ENCODE measurements around the gene MGRN1. TPM values are rescaled to one million over a fixed set of nuclear protein-coding genes. Genes with fewer than 3 reads are reported as not detected.

MGRN1 gene
- total and polyA plus RNA-seq, 2 of the 13 experiments (the other 11 are each of a cell fraction or from before 2014, with no cell fraction given), result 11.9 to 12.6 TPM

DNA sequence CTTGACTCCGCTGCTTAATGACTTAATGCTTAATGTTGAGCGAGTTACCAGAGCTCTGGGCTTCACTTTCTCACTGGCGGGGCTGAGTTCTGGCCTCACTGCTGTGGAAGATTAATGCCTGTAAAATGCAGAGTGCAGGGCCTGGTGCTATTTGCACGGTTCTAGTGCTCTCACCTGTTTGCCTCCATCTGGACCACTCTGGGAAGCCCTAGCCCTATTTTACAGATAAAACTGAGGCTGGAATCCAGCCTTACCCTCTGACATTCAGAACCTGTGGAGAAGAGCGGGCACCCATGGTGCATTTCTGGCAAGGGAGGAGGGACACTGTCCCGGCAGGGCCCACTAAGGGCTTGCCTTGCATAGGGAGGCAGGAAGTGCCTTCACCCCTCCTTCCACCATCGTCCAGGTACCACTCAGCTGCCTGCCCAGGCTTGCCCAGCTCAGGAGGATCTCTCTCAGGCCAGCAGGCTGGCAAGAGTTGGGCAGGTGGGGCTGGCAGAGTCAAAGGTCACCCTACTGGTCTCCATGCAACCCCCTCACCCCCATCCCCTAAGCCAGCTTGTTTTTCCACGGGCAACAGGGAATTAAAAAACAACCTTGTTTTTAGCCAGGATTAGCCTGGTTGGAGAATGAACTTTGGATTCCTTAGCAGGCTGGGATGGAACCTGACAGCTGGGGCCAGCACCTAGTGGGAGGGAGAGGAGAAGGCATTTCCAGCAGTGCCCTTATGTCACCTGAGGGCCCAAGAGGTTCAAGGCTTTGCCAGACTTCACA is 5.8 kb upstream of the MGRN1 start (continued):
- TF ChIP-seq KLF12 (CRISPR knock-in tag; IDR thresholded peaks at IDR 0.05; ENCODE audit: borderline replicate concordance), result peak; percentile 69; the same call in 1 of the 2 replicates
- TF ChIP-seq KDM6A (CRISPR knock-in tag; IDR thresholded peaks at IDR 0.05; ENCODE audit: low read depth), result peak; percentile 31; the same call in 1 of the 2 replicates
- TF ChIP-seq ZNF512 (CRISPR knock-in tag; IDR thresholded peaks at IDR 0.05), result no peak
- TF ChIP-seq THAP11 (CRISPR knock-in tag; IDR thresholded peaks at IDR 0.05), result peak; percentile 31; the same call in 1 of the 2 replicates
- TF ChIP-seq, protein P1, sequence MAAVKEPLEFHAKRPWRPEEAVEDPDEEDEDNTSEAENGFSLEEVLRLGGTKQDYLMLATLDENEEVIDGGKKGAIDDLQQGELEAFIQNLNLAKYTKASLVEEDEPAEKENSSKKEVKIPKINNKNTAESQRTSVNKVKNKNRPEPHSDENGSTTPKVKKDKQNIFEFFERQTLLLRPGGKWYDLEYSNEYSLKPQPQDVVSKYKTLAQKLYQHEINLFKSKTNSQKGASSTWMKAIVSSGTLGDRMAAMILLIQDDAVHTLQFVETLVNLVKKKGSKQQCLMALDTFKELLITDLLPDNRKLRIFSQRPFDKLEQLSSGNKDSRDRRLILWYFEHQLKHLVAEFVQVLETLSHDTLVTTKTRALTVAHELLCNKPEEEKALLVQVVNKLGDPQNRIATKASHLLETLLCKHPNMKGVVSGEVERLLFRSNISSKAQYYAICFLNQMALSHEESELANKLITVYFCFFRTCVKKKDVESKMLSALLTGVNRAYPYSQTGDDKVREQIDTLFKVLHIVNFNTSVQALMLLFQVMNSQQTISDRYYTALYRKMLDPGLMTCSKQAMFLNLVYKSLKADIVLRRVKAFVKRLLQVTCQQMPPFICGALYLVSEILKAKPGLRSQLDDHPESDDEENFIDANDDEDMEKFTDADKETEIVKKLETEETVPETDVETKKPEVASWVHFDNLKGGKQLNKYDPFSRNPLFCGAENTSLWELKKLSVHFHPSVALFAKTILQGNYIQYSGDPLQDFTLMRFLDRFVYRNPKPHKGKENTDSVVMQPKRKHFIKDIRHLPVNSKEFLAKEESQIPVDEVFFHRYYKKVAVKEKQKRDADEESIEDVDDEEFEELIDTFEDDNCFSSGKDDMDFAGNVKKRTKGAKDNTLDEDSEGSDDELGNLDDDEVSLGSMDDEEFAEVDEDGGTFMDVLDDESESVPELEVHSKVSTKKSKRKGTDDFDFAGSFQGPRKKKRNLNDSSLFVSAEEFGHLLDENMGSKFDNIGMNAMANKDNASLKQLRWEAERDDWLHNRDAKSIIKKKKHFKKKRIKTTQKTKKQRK (IDR thresholded peaks at IDR 0.05; ENCODE audit: low read length), result no peak
- TF ChIP-seq ZNF772 (CRISPR knock-in tag; IDR thresholded peaks at IDR 0.05), result no peak
- no peak for TF ChIP-seq ATF3 (CRISPR knock-in tag; IDR thresholded peaks at IDR 0.05)
- TF ChIP-seq, protein P2, sequence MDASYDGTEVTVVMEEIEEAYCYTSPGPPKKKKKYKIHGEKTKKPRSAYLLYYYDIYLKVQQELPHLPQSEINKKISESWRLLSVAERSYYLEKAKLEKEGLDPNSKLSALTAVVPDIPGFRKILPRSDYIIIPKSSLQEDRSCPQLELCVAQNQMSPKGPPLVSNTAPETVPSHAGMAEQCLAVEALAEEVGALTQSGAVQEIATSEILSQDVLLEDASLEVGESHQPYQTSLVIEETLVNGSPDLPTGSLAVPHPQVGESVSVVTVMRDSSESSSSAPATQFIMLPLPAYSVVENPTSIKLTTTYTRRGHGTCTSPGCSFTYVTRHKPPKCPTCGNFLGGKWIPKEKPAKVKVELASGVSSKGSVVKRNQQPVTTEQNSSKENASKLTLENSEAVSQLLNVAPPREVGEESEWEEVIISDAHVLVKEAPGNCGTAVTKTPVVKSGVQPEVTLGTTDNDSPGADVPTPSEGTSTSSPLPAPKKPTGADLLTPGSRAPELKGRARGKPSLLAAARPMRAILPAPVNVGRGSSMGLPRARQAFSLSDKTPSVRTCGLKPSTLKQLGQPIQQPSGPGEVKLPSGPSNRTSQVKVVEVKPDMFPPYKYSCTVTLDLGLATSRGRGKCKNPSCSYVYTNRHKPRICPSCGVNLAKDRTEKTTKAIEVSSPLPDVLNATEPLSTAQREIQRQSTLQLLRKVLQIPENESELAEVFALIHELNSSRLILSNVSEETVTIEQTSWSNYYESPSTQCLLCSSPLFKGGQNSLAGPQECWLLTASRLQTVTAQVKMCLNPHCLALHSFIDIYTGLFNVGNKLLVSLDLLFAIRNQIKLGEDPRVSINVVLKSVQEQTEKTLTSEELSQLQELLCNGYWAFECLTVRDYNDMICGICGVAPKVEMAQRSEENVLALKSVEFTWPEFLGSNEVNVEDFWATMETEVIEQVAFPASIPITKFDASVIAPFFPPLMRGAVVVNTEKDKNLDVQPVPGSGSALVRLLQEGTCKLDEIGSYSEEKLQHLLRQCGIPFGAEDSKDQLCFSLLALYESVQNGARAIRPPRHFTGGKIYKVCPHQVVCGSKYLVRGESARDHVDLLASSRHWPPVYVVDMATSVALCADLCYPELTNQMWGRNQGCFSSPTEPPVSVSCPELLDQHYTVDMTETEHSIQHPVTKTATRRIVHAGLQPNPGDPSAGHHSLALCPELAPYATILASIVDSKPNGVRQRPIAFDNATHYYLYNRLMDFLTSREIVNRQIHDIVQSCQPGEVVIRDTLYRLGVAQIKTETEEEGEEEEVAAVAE (CRISPR knock-in tag; IDR thresholded peaks at IDR 0.05; ENCODE audit: borderline replicate concordance), result peak; percentile 55; the same call in 1 of the 2 replicates
- no peak for TF ChIP-seq NFIB (CRISPR knock-in tag; IDR thresholded peaks at IDR 0.05; ENCODE audit: borderline replicate concordance)
- TF ChIP-seq, protein P3, sequence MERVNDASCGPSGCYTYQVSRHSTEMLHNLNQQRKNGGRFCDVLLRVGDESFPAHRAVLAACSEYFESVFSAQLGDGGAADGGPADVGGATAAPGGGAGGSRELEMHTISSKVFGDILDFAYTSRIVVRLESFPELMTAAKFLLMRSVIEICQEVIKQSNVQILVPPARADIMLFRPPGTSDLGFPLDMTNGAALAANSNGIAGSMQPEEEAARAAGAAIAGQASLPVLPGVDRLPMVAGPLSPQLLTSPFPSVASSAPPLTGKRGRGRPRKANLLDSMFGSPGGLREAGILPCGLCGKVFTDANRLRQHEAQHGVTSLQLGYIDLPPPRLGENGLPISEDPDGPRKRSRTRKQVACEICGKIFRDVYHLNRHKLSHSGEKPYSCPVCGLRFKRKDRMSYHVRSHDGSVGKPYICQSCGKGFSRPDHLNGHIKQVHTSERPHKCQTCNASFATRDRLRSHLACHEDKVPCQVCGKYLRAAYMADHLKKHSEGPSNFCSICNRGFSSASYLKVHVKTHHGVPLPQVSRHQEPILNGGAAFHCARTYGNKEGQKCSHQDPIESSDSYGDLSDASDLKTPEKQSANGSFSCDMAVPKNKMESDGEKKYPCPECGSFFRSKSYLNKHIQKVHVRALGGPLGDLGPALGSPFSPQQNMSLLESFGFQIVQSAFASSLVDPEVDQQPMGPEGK (CRISPR knock-in tag; IDR thresholded peaks at IDR 0.05), result peak; percentile 22; the same call in 1 of the 2 replicates
- TF ChIP-seq ZMAT5 (CRISPR knock-in tag; IDR thresholded peaks at IDR 0.05; ENCODE audit: borderline replicate concordance, low read depth), result no peak
- no peak for TF ChIP-seq CREBL2 (CRISPR knock-in tag; IDR thresholded peaks at IDR 0.05; ENCODE audit: borderline replicate concordance)
- TF ChIP-seq CREM (IDR thresholded peaks at IDR 0.05), result no peak
- no peak for TF ChIP-seq CREM (CRISPR knock-in tag; IDR thresholded peaks at IDR 0.05)
- 0 out of 2 replicates have a peak, but pooled peaks have one; percentile 34 for TF ChIP-seq BRD4 (CRISPR knock-in tag; IDR thresholded peaks at IDR 0.05)
- TF ChIP-seq ZNF263 (CRISPR knock-in tag; IDR thresholded peaks at IDR 0.05), result peak; percentile 83

Data from HepG2 (cell line).